Measurements from ENCODE around the gene HERPUD1.
"Not testable (repeated sequence)": the region's sequence is repeated elsewhere in the genome, so short reads cannot be mapped to it uniquely, and the experiment has no call there.

Gene HERPUD1

DNA sequence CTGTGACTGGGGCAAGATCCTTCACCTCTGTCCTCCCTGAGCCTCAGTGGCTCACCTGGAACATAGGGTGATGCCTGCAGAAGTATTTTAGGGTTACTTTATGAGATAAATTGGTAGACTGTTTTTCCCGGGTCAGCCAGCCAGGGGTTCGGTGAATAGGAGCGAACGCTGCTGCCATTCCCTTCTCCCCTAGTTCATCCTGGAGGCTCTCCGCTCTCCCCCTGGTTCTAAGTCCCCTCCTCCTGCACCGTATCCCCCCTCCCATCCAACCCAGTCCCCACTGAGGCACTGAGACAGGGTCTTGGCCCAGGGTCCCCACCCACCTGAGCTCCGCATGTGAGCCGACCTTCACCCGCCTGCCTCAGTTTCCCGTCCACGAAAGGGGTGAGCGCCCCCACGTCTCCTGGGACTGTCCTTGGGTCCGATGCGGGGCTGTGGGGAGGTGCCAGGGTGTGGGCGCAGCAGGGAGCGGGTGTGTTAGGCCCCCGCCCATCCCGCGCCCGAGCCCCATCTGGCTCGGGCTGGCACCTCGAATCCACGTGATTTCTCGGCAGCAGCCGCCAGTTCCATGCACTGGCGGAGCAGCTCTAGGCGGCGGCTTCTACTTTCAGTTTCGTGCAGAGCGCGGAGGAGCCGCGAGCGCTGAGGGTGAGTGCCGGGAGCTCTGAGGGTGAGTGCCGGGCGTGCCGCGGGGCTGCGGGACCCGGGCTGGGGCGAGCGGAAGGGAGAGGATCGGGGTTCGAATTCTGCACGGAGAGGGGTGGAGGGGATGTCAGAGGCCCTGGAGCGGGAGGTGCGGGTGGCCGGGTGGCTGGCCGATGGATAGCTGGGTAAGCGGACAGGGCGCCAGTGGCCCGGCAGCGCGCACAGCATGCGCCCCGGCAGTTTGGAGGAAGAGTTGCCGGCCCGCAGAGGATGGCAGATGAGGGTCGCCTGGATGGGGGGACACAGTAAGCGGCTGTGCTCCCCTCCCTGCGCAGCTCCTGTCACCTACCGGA is 57.3 kb downstream of the HERPUD1 start, which contains the start of gene NLRC5:
NLRC5 (plus strand) TSS at position 610 of the 998 bp plus-strand sequence. CDS start 31,156 bp downstream, outside the sequence.
- H3K36me3 ChIP-seq (ENCODE audit: control insufficient read depth in 4 of 4, insufficient read depth in 4 of 4, low read length in 3 of 4), result peaks cover 0 to 5% (median 2%) of the 10 kb centered on the region in 4 experiments
- peak within 1 kb of the TSS; percentile 66 to 68 for H3K27ac ChIP-seq (ENCODE audit: insufficient read depth in 1 of 2, low read depth in 1 of 2, low read length in 2 of 2, poor library complexity in 1 of 2, severe bottlenecking in 2 of 2)
- H3K9me3 ChIP-seq (ENCODE audit: control extremely low read depth in 1 of 5, control insufficient read depth in 4 of 5, insufficient read depth in 2 of 5, low read depth in 1 of 5, low read length in 4 of 5), result no peaks in the 10 kb centered on the region
- ChIA-PET POLR2A (interaction anchor here (0.5 to 1.0 kb wide), 3 partner anchors 14 to 57 kb away, joined by 3 to 5 read pairs (median 3); no protein-coding TSS in a partner anchor), CTCF (interaction anchor here (1.1 to 3.9 kb wide), 7 partner anchors 9 to 57 kb away, joined by 3 to 17 read pairs (median 6); no protein-coding TSS in a partner anchor)
- DNase-seq, result peak; percentile 83 to 94 (median 92)
- H3K4me1 ChIP-seq (ENCODE audit: control extremely low read depth in 1 of 4, control insufficient read depth in 4 of 4, insufficient read depth in 4 of 4, low read length in 3 of 4), result peaks cover 5 to 30% (median 26%) of the 10 kb centered on the region in 4 experiments
- H3K27me3 ChIP-seq (replicated peaks in 2 of 5; ENCODE audit: control insufficient read depth in 4 of 5, insufficient read depth in 5 of 5, low read length in 4 of 5), result no peaks in the 10 kb centered on the region
- 5% methylated on average over 57 of the region's 64 CpGs for WGBS (ENCODE audit: insufficient coverage)
- peak within 1 kb of the TSS; percentile 58 to 95 (median 83) for H3K4me3 ChIP-seq (ENCODE audit: control insufficient read depth in 1 of 7, extremely low read depth in 1 of 7, insufficient read depth in 4 of 7, low read depth in 2 of 7, low read length in 6 of 7)

DNA sequence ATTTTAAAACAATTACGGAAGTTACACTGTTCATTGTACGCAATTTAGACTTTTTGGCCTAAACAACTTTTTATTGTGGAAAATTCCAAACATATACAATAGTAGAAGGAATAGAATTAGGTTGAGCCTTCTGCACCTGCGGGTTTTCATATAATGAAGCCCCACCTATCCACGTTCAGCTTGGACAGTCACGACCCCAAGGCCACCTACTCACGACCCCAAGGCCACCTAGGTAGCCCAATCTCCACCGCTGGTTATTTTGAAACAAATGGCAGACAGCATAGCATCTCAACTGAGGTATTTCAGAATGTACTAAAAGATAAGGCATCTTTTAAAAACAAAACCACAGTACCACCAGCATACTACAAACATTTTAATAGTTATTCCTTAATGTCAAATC is 58.0 kb downstream of the HERPUD1 start:
- POLR2A ChIA-PET, result interaction anchor here (0.5 to 1.0 kb wide), 2 partner anchors 13 to 56 kb away, joined by 3 to 5 read pairs; no protein-coding TSS in a partner anchor
- peak overlapping the region; percentile 66 to 68 for H3K27ac ChIP-seq (ENCODE audit: insufficient read depth in 1 of 2, low read depth in 1 of 2, low read length in 2 of 2, poor library complexity in 1 of 2, severe bottlenecking in 2 of 2)
- WGBS (ENCODE audit: insufficient coverage), result no CpG with 5 or more reads among the region's 7 CpGs
- no peaks in the 10 kb centered on the region for H3K27me3 ChIP-seq (replicated peaks in 2 of 5; ENCODE audit: control insufficient read depth in 4 of 5, insufficient read depth in 5 of 5, low read length in 4 of 5)
- CTCF ChIA-PET, result interaction anchor here (1.1 to 3.9 kb wide), 5 partner anchors 8 to 56 kb away, joined by 3 to 17 read pairs (median 7); no protein-coding TSS in a partner anchor
- peaks cover 5 to 30% (median 26%) of the 10 kb centered on the region in 4 experiments for H3K4me1 ChIP-seq (ENCODE audit: control extremely low read depth in 1 of 4, control insufficient read depth in 4 of 4, insufficient read depth in 4 of 4, low read length in 3 of 4)
- peak overlapping the region; percentile 58 to 95 (median 83) for H3K4me3 ChIP-seq (ENCODE audit: control insufficient read depth in 1 of 7, extremely low read depth in 1 of 7, insufficient read depth in 4 of 7, low read depth in 2 of 7, low read length in 6 of 7)
- no peaks in the 10 kb centered on the region for H3K9me3 ChIP-seq (ENCODE audit: control extremely low read depth in 1 of 5, control insufficient read depth in 4 of 5, insufficient read depth in 2 of 5, low read depth in 1 of 5, low read length in 4 of 5)
- DNase-seq, result no peak
- H3K36me3 ChIP-seq (ENCODE audit: control insufficient read depth in 4 of 4, insufficient read depth in 4 of 4, low read length in 3 of 4), result peaks cover 0 to 5% (median 2%) of the 10 kb centered on the region in 4 experiments

DNA sequence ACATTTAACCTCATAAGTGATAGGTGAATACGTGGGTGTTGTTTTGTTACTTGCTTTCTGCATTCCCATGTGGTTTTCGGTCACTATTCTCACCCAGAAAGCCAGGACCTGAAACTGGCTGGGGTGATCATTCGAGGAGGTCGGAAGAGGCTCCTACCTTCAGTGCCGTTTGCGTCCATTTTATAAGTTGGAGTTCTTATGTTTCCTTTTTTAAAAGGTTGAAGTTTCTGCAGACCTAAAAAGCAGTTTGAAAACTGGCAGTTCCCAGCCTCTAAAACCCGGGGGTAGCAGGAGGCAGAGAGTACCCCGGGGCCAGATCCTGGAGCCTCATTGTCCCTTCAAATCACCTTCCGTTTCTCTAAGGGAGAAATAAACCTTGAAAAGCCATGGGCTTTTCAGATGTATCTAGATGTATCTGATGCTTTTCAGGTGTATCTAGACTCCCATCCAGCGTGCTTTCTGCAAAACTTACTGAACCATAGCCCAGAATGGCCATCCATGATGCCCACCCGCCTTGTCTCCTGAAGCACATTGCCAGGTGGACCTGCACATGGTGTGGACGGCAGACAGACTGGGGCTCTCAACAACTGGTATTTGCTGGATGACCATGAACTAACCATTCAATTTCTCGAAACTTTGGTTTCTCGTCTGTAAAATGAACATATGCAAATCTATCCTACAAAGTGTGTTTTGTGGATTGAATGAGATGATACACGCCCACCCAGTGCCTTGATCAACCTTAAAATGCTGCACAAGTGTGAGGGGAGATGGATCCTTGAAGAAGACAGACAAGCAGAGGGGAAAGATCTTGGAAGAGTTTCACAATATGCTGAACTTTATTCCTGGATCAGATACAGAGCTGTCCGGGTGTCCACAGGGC is 58.7 kb downstream of the HERPUD1 start:
- Histone ChIP-seq H3K4me1 (ENCODE audit: control extremely low read depth in 1 of 4, control insufficient read depth in 4 of 4, insufficient read depth in 4 of 4, low read length in 3 of 4) (peaks cover 5 to 30% (median 26%) of the 10 kb centered on the region in 4 experiments), H3K4me3 (ENCODE audit: control insufficient read depth in 1 of 7, extremely low read depth in 1 of 7, insufficient read depth in 4 of 7, low read depth in 2 of 7, low read length in 6 of 7) (peak overlapping the region in 5 of 7 experiments; percentile 8 to 95 (median 84)), H3K36me3 (ENCODE audit: control insufficient read depth in 4 of 4, insufficient read depth in 4 of 4, low read length in 3 of 4) (peaks cover 0 to 5% (median 2%) of the 10 kb centered on the region in 4 experiments), H3K27ac (ENCODE audit: insufficient read depth in 1 of 2, low read depth in 1 of 2, low read length in 2 of 2, poor library complexity in 1 of 2, severe bottlenecking in 2 of 2) (no peak overlapping the region), H3K27me3 (replicated peaks in 2 of 5; ENCODE audit: control insufficient read depth in 4 of 5, insufficient read depth in 5 of 5, low read length in 4 of 5) (no peaks in the 10 kb centered on the region), H3K9me3 (ENCODE audit: control extremely low read depth in 1 of 5, control insufficient read depth in 4 of 5, insufficient read depth in 2 of 5, low read depth in 1 of 5, low read length in 4 of 5) (no peaks in the 10 kb centered on the region)
- POLR2A ChIA-PET, result no interaction called here
- CTCF ChIA-PET, result interaction anchor here (3.9 kb wide), 1 partner anchor 14 kb away, joined by 17 read pairs; no protein-coding TSS in a partner anchor
- DNase-seq, result no peak
- 83% methylated on average over 8 of the region's 16 CpGs for WGBS (ENCODE audit: insufficient coverage)

DNA sequence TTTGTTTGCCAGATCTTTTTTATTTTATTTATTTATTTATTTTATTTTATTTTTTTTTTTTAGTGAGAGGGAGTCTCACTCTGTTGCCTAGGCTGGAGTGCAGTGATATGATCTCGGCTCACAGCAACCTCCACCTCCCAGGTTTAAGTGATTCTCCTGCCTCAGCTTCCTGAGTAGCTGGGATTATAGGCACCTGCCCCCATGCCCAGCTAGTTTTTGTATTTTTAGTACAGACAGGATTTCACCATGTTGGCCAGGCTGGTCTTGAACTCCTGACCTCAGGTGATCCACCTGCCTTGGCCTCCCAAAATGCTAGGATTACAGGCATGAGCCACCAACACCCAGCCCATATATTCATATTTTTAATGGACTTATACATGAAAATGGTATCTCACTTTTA is 60.5 kb downstream of the HERPUD1 start:
- H3K4me3 ChIP-seq (ENCODE audit: control insufficient read depth in 1 of 7, extremely low read depth in 1 of 7, insufficient read depth in 4 of 7, low read depth in 2 of 7, low read length in 6 of 7); POLR2A ChIA-PET; H3K27ac ChIP-seq (ENCODE audit: insufficient read depth in 1 of 2, low read depth in 1 of 2, low read length in 2 of 2, poor library complexity in 1 of 2, severe bottlenecking in 2 of 2); DNase-seq; H3K9me3 ChIP-seq (ENCODE audit: control extremely low read depth in 1 of 5, control insufficient read depth in 4 of 5, insufficient read depth in 2 of 5, low read depth in 1 of 5, low read length in 4 of 5); H3K36me3 ChIP-seq (ENCODE audit: control insufficient read depth in 4 of 4, insufficient read depth in 4 of 4, low read length in 3 of 4); H3K27me3 ChIP-seq (replicated peaks in 2 of 5; ENCODE audit: control insufficient read depth in 4 of 5, insufficient read depth in 5 of 5, low read length in 4 of 5): not testable (repeated sequence)
- no CpG with 5 or more reads among the region's 1 CpG for WGBS (ENCODE audit: insufficient coverage)
- CTCF ChIA-PET, result interaction anchor here (1.0 to 1.5 kb wide), 4 partner anchors 11 to 91 kb away, joined by 3 to 5 read pairs (median 3); no protein-coding TSS in a partner anchor
- H3K4me1 ChIP-seq (ENCODE audit: control extremely low read depth in 1 of 4, control insufficient read depth in 4 of 4, insufficient read depth in 4 of 4, low read length in 3 of 4), result peaks cover 5 to 26% (median 22%) of the 10 kb centered on the region in 4 experiments

DNA sequence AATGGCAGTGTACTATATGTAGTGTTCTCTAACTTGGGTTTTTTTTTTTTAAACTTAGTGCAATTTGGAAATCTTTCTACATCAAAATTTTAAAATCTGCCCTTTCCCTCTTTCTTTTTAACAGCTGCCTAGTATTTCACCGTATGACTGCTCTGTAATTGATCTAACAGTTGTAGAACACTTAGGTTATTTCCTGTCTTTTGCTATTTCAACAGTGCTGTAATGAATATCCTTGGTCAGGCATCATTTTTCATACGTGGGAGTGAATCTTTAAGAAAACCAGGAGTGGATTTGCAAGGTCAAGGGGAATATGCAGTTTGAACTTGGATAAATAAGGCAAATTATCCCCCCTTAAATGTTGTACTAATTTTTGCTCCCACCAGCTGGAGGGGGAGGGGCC is 61.3 kb downstream of the HERPUD1 start:
- H3K27me3 ChIP-seq (replicated peaks in 2 of 5; ENCODE audit: control insufficient read depth in 4 of 5, insufficient read depth in 5 of 5, low read length in 4 of 5), result no peaks in the 10 kb centered on the region
- DNase-seq, result no peak
- whole genome bisulfite sequencing (ENCODE audit: insufficient coverage), result 84% methylated on average over 2 of the region's 2 CpGs
- no peaks in the 10 kb centered on the region for H3K9me3 ChIP-seq (ENCODE audit: control extremely low read depth in 1 of 5, control insufficient read depth in 4 of 5, insufficient read depth in 2 of 5, low read depth in 1 of 5, low read length in 4 of 5)
- H3K27ac ChIP-seq (ENCODE audit: insufficient read depth in 1 of 2, low read depth in 1 of 2, low read length in 2 of 2, poor library complexity in 1 of 2, severe bottlenecking in 2 of 2), result no peak overlapping the region
- POLR2A ChIA-PET, result interaction anchor here (0.6 kb wide), 1 partner anchor 21 kb away, joined by 4 read pairs; no protein-coding TSS in a partner anchor
- peaks cover 0 to 4% (median 0%) of the 10 kb centered on the region in 4 experiments for H3K36me3 ChIP-seq (ENCODE audit: control insufficient read depth in 4 of 4, insufficient read depth in 4 of 4, low read length in 3 of 4)
- CTCF ChIA-PET, result interaction anchor here (0.8 to 1.5 kb wide), 5 partner anchors 11 to 90 kb away, joined by 3 to 5 read pairs (median 3); no protein-coding TSS in a partner anchor
- H3K4me1 ChIP-seq (ENCODE audit: control extremely low read depth in 1 of 4, control insufficient read depth in 4 of 4, insufficient read depth in 4 of 4, low read length in 3 of 4), result peaks cover 5 to 25% (median 22%) of the 10 kb centered on the region in 4 experiments
- no peak overlapping the region for H3K4me3 ChIP-seq (ENCODE audit: control insufficient read depth in 1 of 7, extremely low read depth in 1 of 7, insufficient read depth in 4 of 7, low read depth in 2 of 7, low read length in 6 of 7)

DNA sequence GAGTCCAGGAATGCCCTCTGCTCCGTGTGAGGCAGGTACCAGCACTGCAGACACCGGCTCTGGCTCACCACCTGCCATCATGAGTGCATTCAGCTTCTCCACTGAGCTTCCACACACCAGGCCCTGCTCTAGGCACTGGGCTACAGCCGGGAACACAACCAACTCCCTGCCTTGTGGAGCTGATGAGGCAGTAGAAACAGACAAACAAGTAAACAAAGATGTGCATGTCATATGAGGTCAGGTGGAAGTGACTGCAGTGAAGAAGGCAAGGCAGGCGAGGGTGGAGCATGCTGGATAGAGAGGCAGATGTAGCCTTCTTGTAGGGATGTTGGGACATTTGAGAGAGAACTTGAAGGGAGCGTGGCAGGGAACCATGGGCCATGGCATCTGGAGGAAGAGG is 62.4 kb downstream of the HERPUD1 start:
- peaks cover 5 to 14% (median 12%) of the 10 kb centered on the region in 4 experiments for H3K4me1 ChIP-seq (ENCODE audit: control extremely low read depth in 1 of 4, control insufficient read depth in 4 of 4, insufficient read depth in 4 of 4, low read length in 3 of 4)

More for the DNA sequence above, 62.4 kb downstream of the HERPUD1 start:
- ChIA-PET CTCF (no interaction called here), POLR2A (no interaction called here)
- no peak overlapping the region for H3K4me3 ChIP-seq (ENCODE audit: control insufficient read depth in 1 of 7, extremely low read depth in 1 of 7, insufficient read depth in 4 of 7, low read depth in 2 of 7, low read length in 6 of 7)
- no peaks in the 10 kb centered on the region for H3K9me3 ChIP-seq (ENCODE audit: control extremely low read depth in 1 of 5, control insufficient read depth in 4 of 5, insufficient read depth in 2 of 5, low read depth in 1 of 5, low read length in 4 of 5)
- 96% methylated on average over 4 of the region's 5 CpGs for WGBS (ENCODE audit: insufficient coverage)
- no peak for DNase-seq
- H3K27ac ChIP-seq (ENCODE audit: insufficient read depth in 1 of 2, low read depth in 1 of 2, low read length in 2 of 2, poor library complexity in 1 of 2, severe bottlenecking in 2 of 2), result no peak overlapping the region
- peaks cover 0 to 4% (median 0%) of the 10 kb centered on the region in 4 experiments for H3K36me3 ChIP-seq (ENCODE audit: control insufficient read depth in 4 of 4, insufficient read depth in 4 of 4, low read length in 3 of 4)
- H3K27me3 ChIP-seq (replicated peaks in 2 of 5; ENCODE audit: control insufficient read depth in 4 of 5, insufficient read depth in 5 of 5, low read length in 4 of 5), result no peaks in the 10 kb centered on the region

All from common myeloid progenitor, CD34-positive (primary cell).